GF-D8 (cell line): Measurements from ENCODE around the gene MOXD1.

Experiments
- DNase-seq: peaks from one replicate; lab custom pipeline; 2025; lab: John Stamatoyannopoulos, UW

MOXD1 gene

DNA sequence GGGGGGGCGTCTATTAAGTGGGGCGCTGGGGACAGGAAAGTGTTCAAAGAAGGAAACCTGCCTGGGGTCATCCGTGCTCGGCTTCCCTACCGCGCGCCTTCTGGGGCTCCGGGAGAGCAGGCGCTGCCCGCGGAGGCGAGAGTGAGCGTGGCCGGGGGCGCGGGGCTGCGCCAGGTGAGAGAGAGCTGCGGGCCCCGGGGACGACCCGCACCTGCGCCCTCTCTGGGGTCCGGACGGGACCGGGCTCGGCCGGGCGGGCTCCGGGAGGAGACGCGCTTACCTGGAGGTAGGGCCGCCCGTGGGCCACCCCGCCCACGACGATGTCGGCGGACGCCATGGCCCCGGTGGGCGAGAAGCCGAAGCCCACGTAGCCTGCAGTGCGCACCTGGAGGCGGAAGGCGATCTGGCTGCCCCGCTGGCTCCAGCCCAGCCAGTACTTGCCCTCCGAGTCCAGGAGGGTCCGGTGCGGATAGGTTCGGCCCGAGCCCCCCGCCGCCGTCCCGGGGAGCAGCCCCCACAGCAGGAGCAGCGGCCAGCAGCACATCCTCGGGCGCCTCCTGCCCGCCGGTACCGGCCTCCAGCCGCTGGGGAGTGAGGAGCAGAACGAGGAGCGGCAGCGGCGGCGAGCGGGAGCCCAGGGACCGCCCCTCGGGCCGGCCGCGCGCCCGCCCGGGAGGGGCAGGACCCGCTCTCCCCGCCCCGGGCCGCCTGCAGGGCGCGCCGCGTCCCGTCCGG, at the start of gene MOXD1:
Gene MOXD1 (minus strand): TSS at position 593 of the 735 bp plus-strand sequence. CDS start 49 bp downstream, at position 544.
- no peak for DNase-seq

DNA sequence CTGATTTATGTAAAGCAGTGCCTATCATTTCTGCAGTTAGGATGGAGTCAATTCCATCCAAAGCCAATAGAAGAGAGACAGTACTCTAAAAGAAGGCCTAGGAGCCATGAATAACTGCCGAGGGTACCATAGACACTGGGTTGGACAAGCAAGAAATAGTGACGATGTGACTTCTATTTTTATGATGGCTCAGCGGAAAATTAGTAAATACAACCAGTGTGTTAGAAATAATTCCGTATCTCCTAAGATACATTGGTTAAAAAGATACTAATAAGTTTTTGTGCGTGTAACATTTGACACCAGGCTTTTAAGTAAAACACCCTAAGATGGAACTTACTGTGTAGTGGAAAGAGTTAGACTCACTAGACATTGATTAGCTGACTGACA, 45.6 kb upstream of the MOXD1 start:
- no peak for DNase-seq

DNA sequence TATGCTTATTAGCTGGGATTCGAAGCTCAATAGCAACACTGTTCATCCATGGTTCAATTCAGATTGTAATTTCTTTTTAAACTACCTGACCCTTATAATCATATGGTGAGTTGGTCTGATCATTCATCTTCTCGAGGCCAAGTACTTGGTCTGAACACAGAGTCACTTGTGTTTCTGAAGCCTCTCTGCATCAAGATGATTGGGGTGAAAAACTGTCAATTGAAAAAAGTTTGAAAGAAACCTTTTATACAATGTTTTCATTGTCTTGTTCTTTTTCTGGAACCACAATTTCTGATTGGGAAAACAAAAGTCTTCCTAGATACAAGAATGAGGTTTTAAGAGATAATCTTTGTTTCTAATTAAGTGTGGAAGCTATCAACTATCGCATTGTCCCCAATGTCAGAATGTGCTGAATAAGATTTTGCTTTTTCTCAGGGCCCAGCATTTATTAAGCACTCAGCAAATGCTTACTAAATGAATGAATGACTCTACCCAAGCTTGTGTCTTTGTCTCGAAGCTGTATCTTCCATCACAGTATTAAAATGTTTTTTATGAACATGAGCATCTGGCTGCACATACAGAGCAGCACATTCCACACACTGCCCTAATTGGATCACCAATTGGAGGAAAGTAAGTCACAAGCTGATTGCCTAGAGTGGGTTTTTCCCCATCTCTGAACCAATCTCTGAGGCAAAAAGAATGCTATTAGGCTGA, 45.0 kb upstream of the MOXD1 start:
- no peak for DNase-seq

DNA sequence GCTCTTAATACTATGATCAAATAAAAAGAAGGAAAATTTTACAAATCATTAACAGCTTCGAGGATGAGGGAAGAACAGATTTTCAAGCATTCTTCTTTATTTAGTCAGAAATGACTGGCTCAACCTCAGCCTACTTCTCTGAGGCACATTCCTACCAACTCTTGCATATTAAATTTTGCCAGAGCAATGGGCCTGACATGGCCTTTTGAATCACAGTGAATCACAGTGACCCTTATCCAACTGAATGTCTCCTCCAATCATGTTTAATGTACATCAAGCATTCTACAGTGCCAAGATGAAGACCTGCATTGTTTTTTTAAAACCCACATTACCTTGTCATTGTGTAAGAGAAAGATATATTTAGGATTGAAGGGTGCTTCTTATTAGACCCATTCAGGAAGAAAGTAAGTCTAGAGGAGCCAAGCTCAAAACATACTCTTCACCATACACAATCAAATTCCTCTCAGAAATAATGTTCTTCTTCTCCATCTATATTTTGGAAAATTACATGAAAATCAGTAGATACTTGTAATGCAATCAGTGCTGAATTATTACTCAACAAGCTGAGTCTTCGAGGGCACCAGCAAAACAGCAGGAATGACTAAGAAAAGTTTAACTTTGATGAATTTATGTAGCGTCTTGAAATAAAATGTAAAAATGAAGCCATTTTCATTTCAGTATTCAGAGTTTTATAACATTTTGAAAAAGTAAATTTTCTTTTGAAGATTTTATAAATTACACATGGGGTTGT, 44.1 kb upstream of the MOXD1 start:
- DNase-seq = no peak

DNA sequence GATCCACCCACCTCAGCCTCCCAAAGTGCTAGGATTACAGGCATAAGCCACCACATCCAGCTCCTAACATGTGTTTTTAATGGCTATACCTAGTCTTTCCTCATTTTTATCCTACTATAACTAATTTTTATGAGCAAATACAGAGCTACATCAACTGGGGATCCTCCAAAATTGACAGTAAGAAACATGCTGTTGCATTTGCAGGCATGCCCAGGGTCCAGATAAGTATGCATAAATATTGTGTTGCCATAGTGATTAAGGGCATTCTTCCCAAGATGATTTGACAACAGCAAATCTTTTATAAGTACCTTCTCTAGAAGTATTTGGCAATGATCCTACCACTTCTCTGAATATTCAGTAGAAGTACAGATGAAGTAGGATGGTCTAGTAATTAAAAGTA, 41.9 kb upstream of the MOXD1 start:
- DNase-seq = no peak

DNA sequence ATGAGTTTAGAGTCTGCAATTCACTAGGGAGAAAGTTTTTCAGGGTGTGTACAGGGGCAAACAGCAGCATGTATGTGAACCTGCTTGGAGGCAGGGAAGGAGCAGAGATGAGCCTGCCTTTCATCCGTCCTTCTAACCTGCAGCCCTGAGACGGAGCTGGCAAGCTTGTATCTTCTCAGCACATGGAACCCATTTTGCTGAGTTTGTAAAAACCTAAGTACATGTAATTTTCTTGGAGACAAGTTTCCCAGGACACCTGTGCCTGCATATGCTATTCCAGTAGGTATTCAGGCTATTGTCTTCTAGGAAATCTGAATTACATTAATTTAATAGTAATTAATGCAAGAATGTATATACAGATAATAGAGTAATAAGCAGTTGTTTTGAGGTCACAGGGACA, 28.8 kb upstream of the MOXD1 start:
- no peak for DNase-seq

DNA sequence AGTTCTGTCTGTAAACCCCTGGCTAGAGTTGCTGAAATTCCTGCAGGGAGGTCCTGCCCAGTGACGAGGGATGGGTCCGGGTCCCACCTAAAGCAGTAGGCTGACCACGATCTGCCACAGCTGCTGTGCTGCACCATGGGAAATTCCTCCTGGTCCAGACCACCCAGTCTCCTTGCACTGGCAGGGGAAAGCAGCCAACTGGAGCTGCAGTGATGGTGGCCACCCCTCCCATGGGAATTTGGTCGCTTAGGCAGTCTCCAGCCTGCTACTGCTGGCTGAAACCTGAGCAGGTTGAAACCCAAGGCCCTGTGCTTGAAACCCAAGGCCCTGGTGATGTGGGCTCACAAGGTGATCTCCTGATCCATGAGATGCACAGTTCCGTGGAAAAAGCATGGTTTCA, 23.9 kb upstream of the MOXD1 start:
- DNase-seq = no peak

DNA sequence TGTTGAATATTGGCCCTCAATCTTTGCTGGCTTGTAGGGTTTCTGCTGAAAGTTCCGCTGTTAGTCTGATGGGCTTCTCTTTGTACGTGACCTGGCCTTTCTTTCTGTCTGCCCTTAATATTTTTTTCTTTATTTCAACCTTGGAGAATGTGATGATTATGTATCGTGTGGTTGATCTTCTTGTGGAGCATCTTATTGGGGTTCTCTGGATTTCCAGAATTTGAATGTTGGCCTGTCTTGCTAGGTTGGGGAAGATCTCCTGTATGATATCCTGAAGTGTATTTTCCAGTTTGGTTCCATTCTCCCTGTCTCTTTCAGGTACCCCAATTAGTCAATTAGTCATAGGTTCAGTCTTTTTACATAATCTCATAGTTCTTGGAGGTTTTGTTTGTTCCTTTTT, 22.6 kb upstream of the MOXD1 start:
- DNase-seq = no peak

DNA sequence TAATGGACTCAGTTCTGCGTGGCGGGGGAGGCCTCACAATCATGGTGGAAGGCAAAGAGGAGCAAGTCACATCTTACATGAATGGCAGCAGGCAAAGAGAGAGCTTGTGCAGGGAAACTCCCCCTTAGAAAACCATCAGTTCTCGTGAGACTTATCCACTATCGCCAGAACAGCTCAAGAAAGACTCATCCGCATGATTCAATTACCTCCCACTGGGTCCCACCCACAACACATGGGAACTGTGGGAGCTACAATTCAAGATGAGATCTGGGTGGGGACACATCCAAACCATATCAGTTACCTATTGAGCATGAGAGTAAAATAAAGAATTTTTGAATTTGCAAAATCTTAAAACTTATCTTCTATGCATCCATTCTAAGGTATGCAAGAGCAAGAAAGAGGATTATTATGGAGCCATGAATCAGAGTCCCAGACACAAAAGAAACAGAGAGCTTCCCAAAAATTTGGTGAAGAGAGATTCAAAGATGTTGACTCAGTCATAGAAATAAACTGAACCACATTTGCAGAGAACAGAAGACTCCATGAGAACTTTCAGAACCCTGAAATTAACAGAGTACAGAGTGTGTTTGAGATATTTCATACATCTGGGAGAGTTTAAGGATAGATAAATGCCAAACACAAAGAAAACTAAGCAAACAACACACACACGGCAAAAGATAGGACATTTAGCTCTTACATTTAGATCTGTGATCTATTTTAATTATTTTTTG, 17.1 kb upstream of the MOXD1 start:
- no peak for DNase-seq

DNA sequence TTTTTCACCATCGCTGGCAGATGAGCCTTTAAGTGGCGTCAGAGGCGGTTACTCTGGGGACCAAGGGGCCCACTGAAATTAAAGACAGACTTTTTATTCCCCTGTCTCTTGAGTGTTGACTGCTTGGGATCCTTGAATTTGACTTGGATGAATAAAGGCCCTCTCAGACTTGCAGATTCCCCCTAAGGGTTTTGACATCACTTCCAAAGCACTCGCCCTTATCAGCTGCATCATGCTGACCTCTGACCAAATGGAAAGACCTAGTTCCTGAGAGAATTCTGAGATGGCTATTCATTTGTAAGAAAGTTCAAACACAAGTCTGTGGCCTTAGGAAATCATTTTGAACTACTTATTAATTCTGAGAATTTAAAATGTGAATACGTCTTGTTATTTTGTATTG, 13.5 kb upstream of the MOXD1 start:
- DNase-seq = no peak

DNA sequence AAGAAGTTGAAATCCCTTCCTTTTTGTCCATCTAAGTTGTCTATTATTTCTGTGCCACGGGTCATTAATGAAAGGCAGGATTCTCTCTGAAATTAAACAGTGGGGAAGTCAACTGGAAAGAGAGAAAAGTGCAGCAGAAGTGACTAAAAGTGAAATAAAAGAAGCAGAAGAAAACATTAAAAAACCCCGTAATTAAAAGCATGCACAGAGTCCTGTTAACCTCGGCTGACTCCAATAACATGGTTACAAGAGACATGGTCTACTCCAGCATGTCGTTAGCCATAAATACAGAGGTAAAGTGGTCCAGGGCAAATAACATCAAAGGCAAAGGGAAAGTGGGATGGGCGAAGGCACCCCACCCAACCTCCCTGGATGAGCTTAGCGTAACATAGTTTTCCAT, 13.0 kb upstream of the MOXD1 start:
- no peak for DNase-seq

DNA sequence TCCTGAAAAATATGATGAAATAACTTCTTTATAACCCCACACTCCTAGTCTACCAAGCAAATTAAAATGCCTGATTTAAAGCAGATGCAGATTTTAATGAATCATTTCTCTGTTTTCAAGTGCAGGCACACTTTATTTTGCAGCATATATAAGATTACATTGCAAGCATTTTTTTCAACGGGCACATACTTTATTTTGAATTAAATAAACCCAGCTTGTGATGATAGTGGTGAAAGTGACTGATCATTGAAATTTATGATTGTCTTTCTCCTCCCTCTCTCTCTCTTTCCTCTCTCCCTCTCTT, 12.2 kb upstream of the MOXD1 start:
- DNase-seq = no peak

DNA sequence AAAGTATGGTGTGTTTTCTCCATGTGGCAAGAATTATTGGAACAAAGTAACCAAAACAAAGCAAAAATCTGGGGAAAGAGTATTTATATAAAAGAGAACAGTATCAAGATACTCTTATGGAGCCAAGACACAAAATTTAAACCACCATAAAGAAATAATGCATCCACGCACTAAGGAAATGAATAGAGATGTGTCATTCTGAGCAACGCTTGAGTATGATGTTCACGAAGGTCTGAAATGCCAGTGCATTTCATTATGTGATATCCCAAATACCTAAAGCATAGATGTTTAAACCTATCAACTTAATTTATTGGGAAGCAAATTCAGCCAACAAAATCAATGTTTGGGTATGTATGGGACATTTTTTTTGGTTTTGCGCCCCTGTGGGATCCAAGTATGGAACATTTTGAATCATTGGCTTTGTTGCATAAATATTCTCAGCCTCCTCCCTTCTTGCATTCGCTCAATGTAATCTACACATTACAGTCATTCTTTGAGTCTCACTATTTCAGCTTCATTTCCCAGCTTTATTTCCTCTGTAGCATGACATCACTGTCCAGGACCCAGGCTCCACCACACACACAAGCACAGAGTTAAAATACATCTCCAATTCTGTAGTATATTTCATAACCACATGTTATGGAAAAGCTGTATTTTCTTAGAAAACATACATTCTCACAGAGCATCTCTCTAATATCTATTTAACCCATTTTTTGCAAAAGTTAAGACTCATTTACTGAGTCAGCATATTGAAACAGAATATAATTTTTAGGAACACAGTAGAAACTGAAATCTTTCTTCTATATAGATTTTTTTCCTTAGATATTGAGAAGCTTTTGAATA, 11.6 kb upstream of the MOXD1 start:
- DNase-seq = no peak

DNA sequence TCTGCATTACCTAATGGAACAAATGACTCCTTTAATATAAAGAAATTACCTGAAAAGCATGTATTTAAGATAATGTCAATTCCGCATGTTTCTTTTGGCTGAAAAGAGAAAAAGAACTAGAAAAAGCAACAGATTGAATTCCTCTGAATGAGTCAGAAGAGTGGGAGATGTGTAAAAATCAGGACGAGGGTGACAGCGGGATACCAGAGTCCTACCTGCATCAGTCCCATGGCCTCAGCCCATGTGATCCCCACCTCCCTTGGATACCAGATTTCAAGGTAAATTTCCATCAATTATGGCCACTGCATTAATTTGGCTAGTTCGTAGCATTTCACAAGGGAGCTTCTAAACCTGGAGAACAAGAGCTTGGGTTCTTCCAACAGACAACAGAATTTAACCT, 10.0 kb upstream of the MOXD1 start:
- no peak for DNase-seq

DNA sequence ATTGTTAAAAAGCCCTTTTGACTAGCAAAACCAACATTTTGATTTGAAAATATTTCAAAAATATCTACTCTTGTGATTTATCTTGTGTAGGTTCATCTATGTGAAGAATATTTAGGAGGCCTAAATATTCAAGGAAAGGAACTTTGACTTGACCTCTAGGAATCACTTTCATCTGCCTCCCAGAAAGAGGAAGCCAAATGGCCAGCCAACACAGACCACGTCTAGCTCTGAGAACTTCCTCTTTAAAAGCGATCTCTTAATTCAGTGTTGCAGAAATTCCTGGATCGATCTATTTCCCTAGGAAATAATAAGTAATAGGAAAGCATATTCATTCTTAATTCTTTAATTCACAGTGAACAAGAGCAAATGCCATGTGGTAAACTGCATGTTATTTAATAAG, 9.6 kb upstream of the MOXD1 start:
- DNase-seq = no peak

DNA sequence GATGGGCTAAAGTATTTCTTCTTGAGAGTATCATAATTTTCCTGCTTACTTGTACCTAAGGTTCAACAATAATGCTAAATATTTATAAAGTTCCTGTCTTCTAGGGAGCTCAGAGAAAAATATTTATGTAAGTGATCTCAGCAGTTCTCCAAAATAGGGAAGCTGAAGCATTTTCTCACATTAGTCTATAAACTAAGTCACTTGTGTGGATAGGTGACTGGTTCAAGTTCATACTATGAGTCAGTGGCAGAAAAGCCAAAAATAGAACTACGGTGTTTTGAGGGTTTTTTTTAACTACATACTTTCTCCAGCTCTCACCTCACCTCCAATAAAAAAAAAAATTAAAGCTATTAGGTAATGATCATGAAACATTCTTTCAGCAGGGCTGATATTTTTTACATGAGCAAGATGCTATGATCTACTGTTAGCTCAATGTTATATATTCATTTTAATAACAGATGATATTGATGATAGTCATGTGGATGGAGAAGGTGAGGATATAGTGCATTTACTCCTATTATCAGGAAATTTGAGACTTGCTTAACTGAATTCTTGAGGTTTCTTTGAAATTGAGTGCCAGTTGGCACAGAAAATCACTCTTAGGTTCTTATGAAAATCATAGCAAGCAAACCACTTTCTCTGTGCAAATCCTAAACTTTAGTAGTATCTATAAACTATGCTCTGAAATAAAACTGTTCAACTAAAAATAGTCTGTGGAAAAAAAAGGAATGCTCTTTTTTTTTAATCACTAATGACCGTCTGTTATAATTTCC, 4.1 kb upstream of the MOXD1 start:
- no peak for DNase-seq

DNA sequence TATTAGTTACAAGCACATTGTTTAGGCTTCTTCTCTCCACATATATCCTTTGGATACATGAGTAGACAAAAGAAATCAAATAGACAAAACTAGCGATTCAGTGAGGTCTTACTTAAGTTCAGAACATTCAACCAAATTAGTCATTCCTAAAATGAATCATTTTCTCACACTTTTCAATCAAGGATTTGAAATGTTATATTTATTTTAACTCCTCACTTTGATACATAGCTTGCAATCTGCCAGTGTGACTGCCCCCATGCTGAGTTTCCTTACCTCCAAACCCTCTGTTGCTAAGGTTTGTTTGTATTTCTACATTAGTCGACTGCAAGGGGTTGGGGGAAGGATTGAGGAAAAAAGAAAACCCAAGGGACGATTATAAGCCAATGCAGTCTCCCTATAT, 3.5 kb upstream of the MOXD1 start:
- DNase-seq = no peak

DNA sequence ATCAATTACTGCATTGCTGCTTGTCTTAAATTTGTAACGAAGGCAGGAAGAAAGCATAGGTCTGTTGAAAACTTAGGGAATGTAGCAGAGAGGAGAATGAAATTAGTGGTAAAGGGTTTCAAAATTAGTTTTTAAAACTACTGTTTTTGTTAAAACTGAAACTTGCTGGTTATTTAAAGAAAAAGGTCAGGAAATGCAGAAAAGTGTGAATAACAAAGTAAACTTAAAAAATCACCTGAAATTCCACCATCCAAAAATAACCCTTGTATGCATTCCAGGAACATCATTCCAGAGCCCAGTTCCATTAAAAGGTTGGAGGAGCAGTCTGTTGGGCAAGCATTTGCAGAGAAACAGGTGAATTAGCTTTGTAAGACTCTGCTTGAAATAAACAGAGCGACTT, 3.1 kb upstream of the MOXD1 start:
- DNase-seq = no peak

DNA sequence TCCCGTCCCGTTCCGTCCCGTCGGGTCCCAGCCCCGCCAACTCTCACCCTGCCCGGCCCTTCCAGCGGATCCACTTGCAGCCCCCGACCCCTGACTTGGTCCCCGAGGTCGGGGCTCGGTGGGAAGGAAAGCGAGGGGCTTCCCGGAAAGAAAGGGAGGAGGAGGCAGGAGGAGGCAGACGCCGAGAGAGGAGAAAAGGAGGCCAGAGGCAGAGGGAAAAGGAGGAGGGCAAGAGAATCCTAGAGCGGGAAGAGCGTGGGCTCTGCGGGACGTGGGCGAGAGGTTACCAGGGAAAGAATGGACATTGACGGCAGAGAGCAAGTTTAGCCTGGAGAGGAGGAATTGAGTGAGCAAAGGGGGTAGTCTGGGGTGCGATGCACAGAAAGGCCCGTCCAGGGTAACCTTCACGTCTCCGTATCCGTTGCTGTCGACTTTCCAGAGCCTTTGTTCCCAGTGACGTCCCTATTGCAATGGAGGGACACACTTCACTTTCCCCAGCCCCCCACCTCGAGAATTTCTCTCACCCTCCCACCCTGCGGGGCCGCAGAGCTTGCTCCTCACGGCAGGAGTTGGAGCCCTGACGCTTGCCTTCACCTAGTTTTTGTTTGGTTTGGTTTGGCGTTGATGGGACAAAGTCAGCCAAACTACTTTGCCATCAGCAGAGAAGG, 477 bp upstream of the MOXD1 start:
- no peak for DNase-seq

DNA sequence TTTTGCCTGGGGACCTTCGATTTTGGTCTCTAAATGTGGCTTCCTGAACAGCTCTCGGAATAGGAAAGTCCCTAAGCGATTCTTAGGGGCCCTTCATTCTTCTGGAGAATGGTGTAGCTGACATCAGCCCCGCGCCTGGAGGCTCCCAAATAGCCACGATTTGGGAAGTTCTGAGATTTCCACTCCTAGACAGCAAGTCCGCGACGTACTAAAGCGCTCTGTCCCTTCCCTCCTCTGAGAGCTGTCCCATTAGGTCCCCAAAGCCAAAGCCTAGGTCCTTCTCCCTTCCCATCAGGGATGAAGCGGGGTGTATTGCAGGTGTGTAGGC, 756 bp downstream of the MOXD1 start:
- no peak for DNase-seq
